Stimulated activated CD8-positive, alpha-beta memory T cell treated with anti-CD3 and anti-CD28 coated beads, Interleukin-2, amount 100 ng/mL, for 1 hour (primary cell): ENCODE data around the gene WBP1L.
"Not testable (repeated sequence)": the region's sequence is repeated elsewhere in the genome, so short reads cannot be mapped to it uniquely, and the experiment has no call there.

Source experiments
- DNase-seq, 2 donors: peaks; one replicate each; pipeline ENCODE4 v3.0.0-alpha.2; 2020; ENCODE audit warnings: low read depth in 2 of 2

The WBP1L gene

GRCh38 chr10:102758933-102759262, 15.2 kb downstream of the WBP1L start:
- not testable (repeated sequence) for DNase-seq

GRCh38 chr10:102759497-102760210, 15.9 kb downstream of the WBP1L start:
- DNase-seq: no peak

GRCh38 chr10:102761981-102762380, 18.2 kb downstream of the WBP1L start:
- no peak for DNase-seq

DNA sequence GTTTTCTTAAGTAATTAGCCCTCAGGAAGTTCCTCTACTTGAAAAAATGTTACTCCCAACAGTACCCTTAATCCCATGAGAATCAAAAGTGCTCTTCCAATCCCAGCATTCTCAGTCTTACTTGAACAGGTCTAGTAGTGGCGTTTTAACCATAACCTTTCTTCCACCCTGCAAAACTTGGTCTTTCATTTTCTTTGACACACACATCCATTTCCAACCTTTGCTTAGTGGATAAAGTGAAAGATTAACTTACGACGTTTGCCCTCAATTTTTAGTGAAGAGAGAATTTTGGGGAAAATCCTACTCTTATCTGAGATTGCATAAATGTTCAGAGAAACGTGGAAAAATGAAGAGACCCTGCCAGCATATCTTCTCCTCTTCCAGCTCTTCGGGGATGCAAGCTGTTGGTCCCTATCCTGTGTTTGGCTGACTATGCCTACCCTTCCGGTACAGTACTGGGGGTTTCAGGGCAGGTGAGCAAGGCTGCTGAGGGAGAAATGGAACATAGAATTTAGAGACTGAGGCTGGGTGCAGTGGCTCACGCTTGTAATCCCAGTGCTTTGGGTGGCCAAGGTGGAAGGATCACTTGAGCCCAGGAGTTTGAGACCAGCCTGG, 18.8 kb downstream of the WBP1L start:
- no peak for DNase-seq

- DNase-seq: no peak
Observed at GRCh38 chr10:102763037-102763607, 19.4 kb downstream of the WBP1L start.

GRCh38 chr10:102764470-102765161, 20.9 kb downstream of the WBP1L start:
- DNase-seq: no peak

GRCh38 chr10:102765336-102765735, 21.6 kb downstream of the WBP1L start:
- no peak for DNase-seq

- no peak for DNase-seq
Observed at GRCh38 chr10:102767428-102768160, 23.8 kb downstream of the WBP1L start.

DNA sequence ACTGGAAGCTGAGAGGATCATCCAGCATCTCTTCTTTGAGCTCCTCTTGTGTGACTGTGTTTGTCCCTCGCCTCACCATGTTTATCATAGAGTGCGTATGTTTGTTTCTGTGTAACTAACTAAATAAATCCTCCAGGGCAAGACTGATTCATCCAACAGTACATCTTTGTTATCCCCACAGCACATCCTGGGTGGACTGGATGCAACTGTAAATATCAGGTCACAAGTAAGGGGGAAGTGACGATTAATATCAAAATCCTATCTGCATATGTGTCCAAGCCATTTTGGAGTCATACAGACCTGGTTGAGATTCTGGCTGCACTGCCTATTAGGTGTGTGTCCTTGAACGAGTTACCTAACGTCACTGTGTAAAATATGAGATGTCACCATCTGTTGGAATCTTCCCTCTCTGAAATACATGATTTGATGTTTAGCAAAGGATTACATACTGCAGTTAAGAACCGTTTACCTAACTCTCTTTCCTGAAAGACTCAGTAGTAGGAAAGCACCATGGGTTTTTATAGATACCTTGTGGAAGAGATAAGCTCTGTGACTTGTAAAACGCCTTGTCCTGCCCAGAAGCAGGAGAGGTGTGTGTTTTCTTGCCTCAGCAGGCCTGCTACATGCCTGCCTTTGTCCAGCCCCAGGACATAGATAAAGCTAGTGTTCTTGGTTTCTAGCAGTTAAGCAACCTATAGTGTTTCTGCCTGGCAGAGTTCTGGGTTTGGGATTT, 25.8 kb downstream of the WBP1L start:
- DNase-seq: no peak

DNA sequence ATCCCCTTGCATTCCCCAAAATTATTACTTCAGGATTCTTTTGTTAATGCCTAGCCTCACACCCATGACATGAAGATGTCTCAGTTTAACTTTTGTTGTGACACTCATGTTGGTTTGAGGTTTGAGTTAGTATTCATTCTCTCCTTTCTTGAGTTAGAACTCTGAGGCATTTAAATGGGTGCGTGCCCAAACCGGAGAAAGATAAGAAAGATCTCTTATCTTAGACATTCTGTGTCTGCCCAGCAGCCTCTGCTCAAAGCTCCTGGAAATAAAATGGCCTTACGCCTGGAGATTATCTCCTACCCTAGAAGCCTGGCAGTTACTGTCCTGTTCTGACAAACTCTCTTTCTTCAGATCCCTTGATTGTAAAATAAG, 26.3 kb downstream of the WBP1L start:
- DNase-seq: no peak

DNA sequence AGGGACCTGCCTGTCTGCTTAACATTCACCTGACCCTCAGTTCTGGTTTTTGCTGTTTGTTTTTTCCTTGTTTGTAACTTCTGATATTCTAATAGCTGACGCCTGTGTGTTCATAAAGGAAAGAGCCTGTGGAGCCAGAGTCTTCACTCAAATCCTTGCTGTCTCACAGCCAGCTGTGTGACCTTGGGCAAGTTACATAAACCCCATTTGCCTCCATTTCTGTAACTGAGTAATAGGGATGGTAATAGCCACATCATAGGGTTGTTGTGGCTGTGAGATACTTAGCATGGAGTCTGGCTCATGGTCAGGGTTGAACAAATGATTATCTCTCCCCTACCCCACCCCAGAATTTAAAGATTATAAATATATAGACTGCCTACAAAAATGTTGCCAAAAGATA, 27.0 kb downstream of the WBP1L start:
- no peak for DNase-seq

GRCh38 chr10:102773320-102773719, 29.6 kb downstream of the WBP1L start:
- DNase-seq: no peak

DNA sequence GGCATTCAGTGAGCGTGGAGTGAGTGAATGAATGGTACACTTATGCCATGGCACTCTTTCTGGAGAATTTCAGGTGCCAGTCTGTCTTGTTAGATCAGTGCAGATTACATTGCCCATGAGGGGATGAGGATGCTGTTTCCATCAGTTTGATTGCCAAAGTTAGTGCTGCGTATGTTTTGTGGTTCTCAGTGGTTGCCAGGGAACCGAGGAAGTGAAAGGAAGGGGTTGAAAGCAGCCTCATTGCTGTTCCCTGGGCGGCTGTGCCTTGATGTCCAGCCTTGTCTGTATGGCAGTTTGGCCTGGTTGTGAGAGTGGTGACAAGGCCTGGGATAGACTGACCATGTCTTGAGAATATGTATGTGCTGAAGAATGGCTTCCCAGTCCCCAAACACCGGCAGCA, 30.2 kb downstream of the WBP1L start:
- no peak for DNase-seq

DNA sequence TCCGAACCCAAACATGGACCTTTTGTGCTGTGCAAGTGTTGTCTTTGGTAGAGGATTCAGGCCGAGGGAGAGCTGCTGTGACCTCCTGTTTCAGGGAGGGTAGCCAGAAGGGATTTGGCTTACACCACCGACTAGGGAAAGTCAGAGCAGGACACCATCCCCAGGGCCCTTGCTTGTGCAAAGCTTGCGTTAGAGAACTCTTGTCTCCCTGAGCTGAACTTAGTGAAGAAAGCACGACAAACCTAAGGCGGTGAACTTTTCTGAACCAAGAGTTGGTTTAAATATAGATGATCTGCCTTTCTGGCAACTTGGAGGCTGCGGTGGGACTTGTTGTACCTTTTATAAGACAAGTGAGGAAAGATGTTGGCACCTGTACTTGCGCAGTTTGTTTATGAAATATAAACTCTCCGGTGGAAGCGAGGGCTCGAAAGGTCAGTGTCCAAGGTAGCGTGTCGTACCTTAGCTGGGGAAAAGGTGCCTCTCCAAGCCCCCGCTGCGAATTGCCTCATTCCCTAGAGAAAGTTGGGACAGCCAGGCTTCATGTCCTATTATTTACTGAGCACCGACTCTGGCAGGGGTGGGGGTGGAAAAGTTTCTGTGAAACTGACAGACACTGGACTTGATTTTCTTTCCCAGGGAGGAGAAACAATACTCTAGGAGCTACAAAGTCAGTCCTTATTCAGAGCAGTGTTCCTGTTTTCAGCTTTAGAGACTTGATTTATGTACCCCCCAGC, 31.6 kb downstream of the WBP1L start:
- no peak for DNase-seq

DNA sequence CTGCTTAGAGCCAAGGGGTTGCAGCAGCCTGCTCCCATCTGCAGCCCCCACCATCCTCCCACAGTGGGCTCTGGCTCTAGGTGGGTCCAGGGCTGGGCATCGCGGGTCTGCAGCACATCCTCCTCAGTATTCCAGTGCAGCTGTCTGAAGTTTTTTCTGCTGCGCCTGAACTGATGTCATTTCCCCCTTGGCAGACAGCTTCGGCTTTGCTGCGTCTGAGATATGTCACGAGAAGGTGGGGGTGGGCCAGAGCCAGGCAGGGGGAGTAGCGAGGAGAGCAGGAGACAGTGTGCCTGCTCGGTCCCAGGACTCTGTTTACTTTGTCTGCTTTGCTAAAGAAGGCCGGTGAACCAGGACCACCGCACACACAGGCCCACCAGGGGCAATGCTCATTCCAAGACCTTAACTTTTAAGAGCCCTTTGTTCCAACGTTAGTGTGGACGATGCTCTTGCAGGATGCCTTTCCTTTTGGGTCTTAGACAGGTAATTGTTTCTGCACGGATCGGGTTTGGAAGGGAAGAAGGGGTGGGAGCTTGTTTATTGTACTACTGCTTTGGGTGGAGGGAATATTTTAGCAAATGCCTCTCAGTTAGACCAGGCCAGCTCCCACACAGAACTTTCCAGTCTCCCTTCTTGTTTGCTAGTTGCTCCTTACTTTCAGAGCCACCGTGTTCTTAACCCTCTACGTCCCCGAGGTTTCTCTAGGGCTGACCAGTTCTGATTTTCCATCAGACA, 32.4 kb downstream of the WBP1L start:
- no peak for DNase-seq

- DNase-seq: no peak
Observed at GRCh38 chr10:102776779-102777456, 33.2 kb downstream of the WBP1L start.

- no peak for DNase-seq
Observed at GRCh38 chr10:102777711-102778453, 34.1 kb downstream of the WBP1L start.

DNA sequence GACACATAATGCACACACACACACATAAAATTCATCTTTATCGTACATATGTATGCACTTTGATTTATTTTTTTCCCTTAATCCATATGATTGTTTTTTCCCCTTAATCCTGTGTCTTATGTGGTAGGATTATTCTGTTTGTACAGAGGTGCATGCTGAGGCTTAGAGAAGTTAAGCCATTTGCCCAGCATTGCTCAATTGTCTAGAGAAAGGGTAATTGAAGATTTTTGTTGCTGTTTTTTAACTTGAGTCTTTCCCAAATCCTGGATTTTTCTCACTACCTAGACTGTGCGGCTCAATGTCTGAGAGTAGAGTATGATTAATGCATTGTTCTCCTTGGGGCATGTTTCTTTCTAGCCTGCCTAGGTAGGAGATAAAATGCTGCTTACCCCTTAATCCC, 35.0 kb downstream of the WBP1L start:
- DNase-seq: no peak
